HG03060 (cell line): ENCODE data around the gene ZNF92.
"Not testable (repeated sequence)": the region's sequence is repeated elsewhere in the genome, so short reads cannot be mapped to it uniquely, and the experiment has no call there.

Experiments
- ATAC-seq: cut with Tn5 transposase; IDR thresholded peaks from one replicate; pipeline ENCODE4 v1.9.1; 2021; ENCODE audit warnings: low read depth, moderate number of reproducible peaks; ENCODE audit not compliant: unreplicated experiment

ZNF92 gene

GRCh38 chr7:65373608-65374351, at the start of gene ZNF92:
Gene ZNF92 (plus strand): TSS chr7:65373855. CDS start chr7:65373998, 143 bp downstream.
- peak; percentile 98 for ATAC-seq

- no peak for ATAC-seq
Observed at GRCh38 chr7:65325793-65326432, 47.7 kb upstream of the ZNF92 start.

- ATAC-seq = peak; percentile 47
Observed at GRCh38 chr7:65338346-65338745, 35.3 kb upstream of the ZNF92 start.

GRCh38 chr7:65339257-65339656, 34.4 kb upstream of the ZNF92 start:
- ATAC-seq = no peak

- ATAC-seq = no peak
Observed at GRCh38 chr7:65342723-65343629, 30.7 kb upstream of the ZNF92 start.

DNA sequence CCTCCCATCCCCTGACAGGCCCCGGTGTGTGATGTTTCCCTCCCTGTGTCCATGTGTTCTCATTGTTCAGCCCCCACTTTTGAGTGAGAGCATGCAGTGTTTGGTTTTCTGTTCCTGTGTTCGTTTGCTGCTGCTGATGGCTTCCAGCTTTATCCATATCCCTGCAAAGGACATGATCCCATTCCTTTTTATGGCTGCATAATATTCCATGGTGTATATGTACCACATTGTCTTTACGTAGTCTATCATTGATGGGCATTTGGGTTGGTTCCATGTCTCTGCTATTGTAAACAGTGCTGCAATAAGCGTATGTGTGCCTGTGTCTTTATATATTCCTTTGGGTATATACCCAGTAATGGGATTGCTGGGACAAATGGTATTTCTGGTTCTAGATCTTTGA, 29.1 kb upstream of the ZNF92 start:
- ATAC-seq = not testable (repeated sequence)

- ATAC-seq = no peak
Observed at GRCh38 chr7:65354263-65354662, 19.4 kb upstream of the ZNF92 start.

- no peak for ATAC-seq
Observed at GRCh38 chr7:65369843-65370242, 3.8 kb upstream of the ZNF92 start.

DNA sequence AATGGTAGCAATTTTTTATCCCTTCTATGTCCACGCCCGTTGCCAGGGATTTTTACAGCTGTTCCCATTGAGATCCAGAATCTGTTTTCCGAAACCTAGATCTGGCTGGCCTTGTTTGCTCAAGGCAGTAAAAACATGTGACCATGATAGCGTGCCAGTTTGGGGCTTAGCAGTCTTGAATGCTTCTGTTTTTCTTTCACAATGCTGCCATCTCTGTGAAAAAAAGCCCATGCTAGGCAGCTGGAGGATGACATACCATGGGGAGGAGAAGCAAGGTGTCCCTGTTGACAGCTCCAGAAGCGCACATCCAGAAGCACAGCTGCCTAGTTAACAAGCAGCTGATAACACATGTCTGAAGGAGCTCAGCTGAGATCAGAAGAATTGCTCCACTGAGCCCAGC, 2.2 kb upstream of the ZNF92 start:
- ATAC-seq = no peak

GRCh38 chr7:65379318-65379717, 5.7 kb downstream of the ZNF92 start:
- ATAC-seq = no peak

DNA sequence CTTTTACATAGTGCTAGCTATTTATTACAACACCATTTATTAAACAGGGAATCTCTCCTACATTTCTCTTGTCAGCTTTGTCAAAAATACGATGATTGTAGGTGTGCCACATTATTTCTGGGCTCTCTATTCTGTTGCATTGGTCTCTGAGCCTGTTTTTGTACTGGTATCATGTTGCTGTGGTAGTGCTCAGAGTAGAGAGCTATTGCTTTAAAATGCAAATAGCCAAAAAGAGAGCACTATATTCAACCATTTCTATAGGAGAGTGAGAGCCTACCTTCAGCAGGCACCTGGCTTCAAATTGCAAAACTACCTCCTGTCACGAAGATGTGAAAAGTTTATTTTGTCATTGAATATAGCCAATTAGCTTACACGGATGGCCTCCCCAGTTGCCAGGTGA, 8.1 kb downstream of the ZNF92 start:
- ATAC-seq = no peak

DNA sequence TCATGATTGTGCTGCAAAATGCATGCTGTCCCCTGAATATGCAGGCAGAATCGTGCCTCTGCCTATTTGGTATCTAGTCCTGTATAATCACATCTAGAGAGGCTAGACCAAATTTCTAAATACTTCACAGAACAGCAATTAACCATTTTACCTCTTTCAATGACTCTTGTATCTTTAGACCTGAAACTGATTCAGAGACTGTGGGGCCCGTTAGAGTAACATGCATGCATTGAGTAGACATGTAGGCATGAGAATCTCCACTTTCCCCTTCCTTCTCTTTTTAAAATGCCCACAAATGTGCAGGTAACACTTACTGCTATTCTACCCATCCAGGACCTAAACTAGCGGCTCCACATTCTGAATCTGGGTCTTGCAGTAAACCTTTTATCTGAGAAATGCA, 8.8 kb downstream of the ZNF92 start:
- ATAC-seq = no peak

DNA sequence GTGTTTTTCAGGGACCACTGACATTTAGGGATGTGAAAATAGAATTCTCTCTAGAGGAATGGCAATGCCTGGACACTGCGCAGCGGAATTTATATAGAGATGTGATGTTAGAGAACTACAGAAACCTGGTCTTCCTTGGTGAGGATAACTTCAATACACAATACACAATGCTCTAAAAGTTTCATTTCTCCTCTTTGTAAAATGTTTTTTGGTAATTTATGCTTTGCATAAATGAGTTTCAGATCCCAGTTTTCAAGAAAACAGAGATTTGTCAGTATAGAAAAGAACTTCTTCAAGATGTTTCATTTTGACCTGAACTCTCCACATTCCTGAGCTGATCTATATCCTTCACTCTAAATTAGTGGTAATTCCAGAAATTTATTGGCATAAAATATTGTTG, 14.2 kb downstream of the ZNF92 start:
- no peak for ATAC-seq

DNA sequence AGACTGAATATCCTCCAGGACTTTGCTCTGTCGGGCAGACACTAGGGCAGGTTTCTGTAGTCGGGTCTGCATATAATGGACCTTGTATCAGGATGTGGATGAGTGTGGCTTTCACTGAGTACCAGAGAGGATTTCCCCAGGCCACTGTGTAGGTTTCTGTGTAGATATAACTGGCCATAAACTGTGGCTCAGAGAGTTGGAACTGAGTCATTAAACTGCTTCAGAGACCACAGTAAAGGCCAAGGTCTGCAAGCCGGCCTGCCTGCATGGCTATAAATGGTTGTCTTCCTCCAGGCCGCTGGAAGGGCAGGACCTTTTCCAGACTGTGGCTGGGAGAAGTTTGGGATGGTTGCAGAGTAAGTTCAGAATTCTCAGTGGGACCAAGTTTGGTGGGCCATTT, 16.9 kb downstream of the ZNF92 start:
- ATAC-seq = no peak

DNA sequence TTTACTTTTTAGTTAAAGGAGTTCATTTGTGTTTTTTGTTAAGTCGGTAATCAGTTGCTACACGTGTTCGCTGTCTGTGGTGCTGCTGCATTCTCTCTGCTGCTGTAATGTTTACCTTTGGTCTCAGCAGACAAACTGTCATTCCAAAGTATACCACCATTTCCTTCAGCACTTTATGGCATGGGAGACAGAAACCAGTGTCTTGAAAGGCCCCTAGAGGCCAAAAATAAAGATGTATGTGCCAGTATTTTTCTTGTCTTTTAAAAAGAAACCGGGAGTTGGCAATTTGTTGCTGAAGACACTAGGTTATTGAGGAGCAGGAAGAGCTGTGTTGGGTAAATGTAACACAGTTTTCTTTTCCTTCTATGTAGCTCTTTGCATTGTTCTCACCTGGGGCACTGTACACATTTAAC, 24.1 kb downstream of the ZNF92 start:
- ATAC-seq = no peak

DNA sequence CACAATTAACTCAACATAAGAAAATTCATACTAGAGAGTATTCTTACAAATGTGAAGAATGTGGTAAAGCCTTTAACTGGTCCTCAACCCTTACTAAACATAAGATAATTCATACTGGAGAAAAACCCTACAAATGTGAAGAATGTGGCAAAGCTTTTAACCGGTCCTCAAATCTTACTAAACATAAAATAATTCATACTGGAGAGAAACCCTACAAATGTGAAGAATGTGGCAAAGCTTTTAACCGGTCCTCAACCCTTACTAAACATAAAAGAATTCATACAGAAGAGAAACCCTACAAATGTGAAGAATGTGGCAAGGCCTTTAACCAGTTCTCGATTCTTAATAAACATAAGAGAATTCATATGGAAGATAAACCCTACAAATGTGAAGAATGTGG, 25.0 kb downstream of the ZNF92 start:
- not testable (repeated sequence) for ATAC-seq

- not testable (repeated sequence) for ATAC-seq
Observed at GRCh38 chr7:65399101-65399500, 25.4 kb downstream of the ZNF92 start.

- ATAC-seq = no peak
Observed at GRCh38 chr7:65404020-65404419, 30.4 kb downstream of the ZNF92 start.

DNA sequence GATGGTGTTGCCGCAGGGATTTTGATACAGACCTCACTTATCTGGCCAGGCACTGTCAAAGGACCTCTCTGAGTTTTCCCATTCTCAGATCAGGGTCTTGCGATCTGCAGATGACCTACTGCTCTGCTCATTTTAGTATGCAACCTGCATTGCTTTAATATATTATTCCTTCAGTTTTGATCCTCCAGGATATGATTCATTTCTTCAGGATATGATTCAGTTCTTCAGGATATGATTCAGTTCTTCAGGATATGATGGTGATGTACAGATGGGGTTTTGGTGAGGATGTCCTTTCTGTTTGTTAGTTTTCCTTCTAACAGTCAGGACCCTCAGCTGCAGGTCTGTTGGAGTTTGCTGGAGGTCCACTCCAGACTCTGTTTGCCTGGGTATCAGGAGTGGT, 33.1 kb downstream of the ZNF92 start:
- ATAC-seq = not testable (repeated sequence)

- no peak for ATAC-seq
Observed at GRCh38 chr7:65409363-65409762, 35.7 kb downstream of the ZNF92 start.

- no peak for ATAC-seq
Observed at GRCh38 chr7:65411249-65411648, 37.6 kb downstream of the ZNF92 start.
